DOHH2 (cell line): ENCODE results near the gene IL2RG.

Experiments
- H3F3A ChIP-seq: fragments of 200-600 bp; sonication (generic), shearing (Covaris generic); 2 replicates; pipeline ENCODE4 v1.6.0; 2016; ENCODE audit warnings: antibody characterized with exemption, mild to moderate bottlenecking; ENCODE audit not compliant: control insufficient read depth, insufficient read depth
- H3K27ac ChIP-seq: fragments of 200-600 bp; sonication (generic); 2 replicates; pipeline ENCODE4 v1.5.1; 2014; ENCODE audit warnings: low read depth, mild to moderate bottlenecking, low read length, moderate library complexity
- H3K27me3 ChIP-seq: fragments of 200-600 bp; sonication (generic); 2 replicates; pipeline ENCODE4 v1.6.1; 2014; ENCODE audit warnings: mild to moderate bottlenecking, low read length, mixed read lengths; ENCODE audit not compliant: control insufficient read depth
- H3K36me3 ChIP-seq: fragments of 200-600 bp; sonication (generic); 2 replicates; pipeline ENCODE4 v1.6.1; 2014; ENCODE audit warnings: mild to moderate bottlenecking, low read length, moderate library complexity, mixed read lengths; ENCODE audit not compliant: control insufficient read depth
- H3K4me1 ChIP-seq: fragments of 200-600 bp; sonication (generic); 2 replicates; pipeline ENCODE4 v1.6.1; 2014; ENCODE audit warnings: mild to moderate bottlenecking, low read length, mixed read lengths; ENCODE audit not compliant: control insufficient read depth
- H3K4me2 ChIP-seq: fragments of 200-600 bp; sonication (generic); 2 replicates; pipeline ENCODE4 v1.6.0; 2014; ENCODE audit warnings: mild to moderate bottlenecking, low read length, moderate library complexity
- H3K4me3 ChIP-seq: fragments of 200-600 bp; sonication (generic); 2 replicates; pipeline ENCODE4 v1.5.1; 2014; ENCODE audit warnings: mild to moderate bottlenecking, low read length, mixed read lengths
- H3K79me2 ChIP-seq: fragments of 200-600 bp; sonication (generic); 2 replicates; pipeline ENCODE4 v1.6.1; 2014; ENCODE audit warnings: mild to moderate bottlenecking, low read length, mixed read lengths; ENCODE audit not compliant: control insufficient read depth
- H3K9me2 ChIP-seq: fragments of 200-600 bp; sonication (generic); replicated peaks from 2 replicates; pipeline ENCODE4 v1.6.1; 2014; ENCODE audit warnings: mild to moderate bottlenecking, low read length, mixed read lengths; ENCODE audit not compliant: control insufficient read depth
- H3K9me3 ChIP-seq: fragments of 200-600 bp; sonication (generic); 2 replicates; pipeline ENCODE4 v1.6.1; 2014; ENCODE audit warnings: antibody characterized with exemption, low read length, mixed read lengths; ENCODE audit not compliant: control insufficient read depth, insufficient read depth
- H4K20me1 ChIP-seq: fragments of 200-600 bp; sonication (generic); 2 replicates; pipeline ENCODE4 v1.6.0; 2014; ENCODE audit warnings: low read depth, mild to moderate bottlenecking, antibody characterized with exemption, low read length, moderate library complexity; ENCODE audit not compliant: control insufficient read depth, insufficient read depth
- EZH2phosphoT487 ChIP-seq: fragments of 200-600 bp; sonication (generic); IDR thresholded peaks from 2 replicates; pipeline ENCODE4 v1.6.1; 2017; ENCODE audit warnings: borderline replicate concordance, mild to moderate bottlenecking, antibody characterized with exemption, low read length, moderate library complexity, mixed read lengths
- TF ChIP-seq, protein P1 (sequence below): fragments of 200-600 bp; sonication (generic); IDR thresholded peaks from one replicate; pipeline ENCODE4 v1.5.1; 2014; ENCODE audit warnings: antibody characterized with exemption, mild to moderate bottlenecking, low read depth, low read length; ENCODE audit not compliant: poor library complexity, severe bottlenecking

The IL2RG gene

GRCh38 chrX:71143508-71143907, 32.1 kb upstream of the IL2RG start:
- H4K20me1 ChIP-seq: no peaks in the 10 kb centered on the region
- H3K27me3 ChIP-seq: no peaks in the 10 kb centered on the region
- peaks cover 7% of the 10 kb centered on the region; the same call in 1 of the 2 replicates for H3K4me1 ChIP-seq
- H3K4me3 ChIP-seq: no peak overlapping the region
- H3K9me2 ChIP-seq: no peaks in the 10 kb centered on the region
- H3F3A ChIP-seq: no peaks in the 10 kb centered on the region
- no peak overlapping the region for H3K4me2 ChIP-seq
- H3K79me2 ChIP-seq: no peaks in the 10 kb centered on the region
- TF ChIP-seq, protein P1, sequence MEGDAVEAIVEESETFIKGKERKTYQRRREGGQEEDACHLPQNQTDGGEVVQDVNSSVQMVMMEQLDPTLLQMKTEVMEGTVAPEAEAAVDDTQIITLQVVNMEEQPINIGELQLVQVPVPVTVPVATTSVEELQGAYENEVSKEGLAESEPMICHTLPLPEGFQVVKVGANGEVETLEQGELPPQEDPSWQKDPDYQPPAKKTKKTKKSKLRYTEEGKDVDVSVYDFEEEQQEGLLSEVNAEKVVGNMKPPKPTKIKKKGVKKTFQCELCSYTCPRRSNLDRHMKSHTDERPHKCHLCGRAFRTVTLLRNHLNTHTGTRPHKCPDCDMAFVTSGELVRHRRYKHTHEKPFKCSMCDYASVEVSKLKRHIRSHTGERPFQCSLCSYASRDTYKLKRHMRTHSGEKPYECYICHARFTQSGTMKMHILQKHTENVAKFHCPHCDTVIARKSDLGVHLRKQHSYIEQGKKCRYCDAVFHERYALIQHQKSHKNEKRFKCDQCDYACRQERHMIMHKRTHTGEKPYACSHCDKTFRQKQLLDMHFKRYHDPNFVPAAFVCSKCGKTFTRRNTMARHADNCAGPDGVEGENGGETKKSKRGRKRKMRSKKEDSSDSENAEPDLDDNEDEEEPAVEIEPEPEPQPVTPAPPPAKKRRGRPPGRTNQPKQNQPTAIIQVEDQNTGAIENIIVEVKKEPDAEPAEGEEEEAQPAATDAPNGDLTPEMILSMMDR: no peak
- no peak for TF ChIP-seq EZH2phosphoT487
- H3K36me3 ChIP-seq: peaks cover 6% of the 10 kb centered on the region; the same call in 1 of the 2 replicates
- no peak overlapping the region for H3K27ac ChIP-seq
- H3K9me3 ChIP-seq: no peaks in the 10 kb centered on the region

DNA sequence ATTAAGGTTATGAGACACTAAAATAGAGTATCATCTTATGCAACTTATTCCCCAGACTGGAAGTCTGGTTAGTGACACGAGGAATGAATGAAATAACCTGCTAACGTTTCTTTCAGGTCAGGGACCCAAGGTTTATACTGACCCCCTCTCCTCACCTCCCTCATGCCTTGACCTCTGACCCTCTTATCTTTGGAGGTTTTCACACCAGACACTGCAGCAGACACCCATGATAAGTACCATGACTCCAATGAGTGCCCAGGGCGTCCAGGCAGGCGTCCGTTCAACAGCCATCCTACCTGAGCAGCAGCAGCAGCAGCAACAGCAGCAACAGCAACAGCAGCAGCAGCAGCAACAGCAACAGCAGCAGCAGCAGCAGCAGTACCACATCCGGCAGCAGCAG, 29.1 kb upstream of the IL2RG start:
- peaks cover 20% of the 10 kb centered on the region for H3K36me3 ChIP-seq

DNA sequence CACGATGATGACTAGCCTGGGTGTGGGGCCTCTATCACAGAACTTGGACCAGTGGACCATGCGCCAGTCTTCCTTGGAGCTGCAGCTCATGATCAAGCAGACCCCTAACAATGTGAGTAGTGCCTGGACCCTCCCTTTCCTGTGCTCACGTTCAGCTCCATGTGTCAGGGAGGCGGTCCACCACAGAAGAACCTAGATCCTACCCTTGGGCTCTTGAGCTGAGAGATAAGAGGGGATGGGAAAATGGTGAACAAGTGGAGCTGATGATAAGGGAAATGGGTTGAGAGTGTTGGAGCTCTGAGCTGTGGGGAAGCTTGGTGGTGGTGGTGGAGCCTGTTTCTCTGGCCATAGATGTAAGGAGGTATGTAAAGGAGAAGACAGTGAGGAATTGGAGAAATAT, 20.1 kb upstream of the IL2RG start:
- TF ChIP-seq, protein P1: no peak
- no peak for TF ChIP-seq EZH2phosphoT487

More for the DNA sequence above, 29.1 kb upstream of the IL2RG start:
- Histone ChIP-seq H3K79me2 (no peaks in the 10 kb centered on the region), H3K4me2 (no peak overlapping the region), H3F3A (no peaks in the 10 kb centered on the region), H3K9me2 (no peaks in the 10 kb centered on the region), H3K27me3 (no peaks in the 10 kb centered on the region), H3K4me3 (no peak overlapping the region), H3K4me1 (0 out of 2 replicates have a peak, but pooled peaks cover 2% of the 10 kb centered on the region), H3K9me3 (no peaks in the 10 kb centered on the region), H4K20me1 (no peaks in the 10 kb centered on the region), H3K27ac (no peak overlapping the region)
- TF ChIP-seq, protein P1: no peak
- TF ChIP-seq EZH2phosphoT487: no peak

More for the DNA sequence above, 20.1 kb upstream of the IL2RG start:
- Histone ChIP-seq H3F3A (no peaks in the 10 kb centered on the region), H3K9me2 (no peaks in the 10 kb centered on the region), H3K27me3 (no peaks in the 10 kb centered on the region), H3K27ac (no peak overlapping the region), H3K36me3 (peaks cover 43% of the 10 kb centered on the region), H4K20me1 (no peaks in the 10 kb centered on the region), H3K4me1 (no peaks in the 10 kb centered on the region), H3K79me2 (no peaks in the 10 kb centered on the region), H3K9me3 (no peaks in the 10 kb centered on the region), H3K4me2 (no peak overlapping the region), H3K4me3 (no peak overlapping the region)
